ENCODE data around the gene FAR2. TPM values are rescaled to one million over a fixed set of nuclear protein-coding genes. Genes with fewer than 3 reads are reported as not detected.

The FAR2 gene
- total RNA-seq, 1 donor from 2014 or later, result 5.4 TPM

DNA sequence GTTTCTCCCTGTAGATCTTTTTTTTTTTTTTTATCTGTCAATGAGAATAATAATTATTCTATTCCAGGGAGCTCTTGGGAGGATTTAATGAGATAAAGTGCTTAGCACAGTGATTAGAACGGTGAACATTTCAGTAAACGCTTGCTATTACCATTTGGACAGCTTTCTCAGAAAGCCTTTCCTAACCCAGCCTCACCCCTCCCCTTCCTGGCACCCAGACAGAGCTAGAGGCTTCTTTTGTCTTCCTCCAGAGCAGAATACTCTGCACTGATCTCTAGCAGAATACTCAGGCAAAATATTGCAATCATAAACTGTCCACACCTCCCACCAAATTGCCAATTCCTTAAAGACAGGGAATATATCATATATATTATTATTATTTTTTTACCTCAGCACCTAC is 165.3 kb downstream of the FAR2 start:
- peaks cover 11% of the 10 kb centered on the region for H3K4me1 Mint-ChIP-seq (ENCODE audit: low read depth)
- no peaks in the 10 kb centered on the region for H3K36me3 Mint-ChIP-seq (ENCODE audit: low read depth)
- intact Hi-C loops (cut with micrococcal nuclease), result no loop called here
- no peaks in the 10 kb centered on the region for H3K9me3 Mint-ChIP-seq
- H3K4me3 Mint-ChIP-seq, result no peak overlapping the region
- DNase-seq (ENCODE audit: low spot score), result no peak
- H3K27ac Mint-ChIP-seq, result no peak overlapping the region
- peaks cover 3% of the 10 kb centered on the region for H3K27me3 Mint-ChIP-seq (ENCODE audit: insufficient read depth)

DNA sequence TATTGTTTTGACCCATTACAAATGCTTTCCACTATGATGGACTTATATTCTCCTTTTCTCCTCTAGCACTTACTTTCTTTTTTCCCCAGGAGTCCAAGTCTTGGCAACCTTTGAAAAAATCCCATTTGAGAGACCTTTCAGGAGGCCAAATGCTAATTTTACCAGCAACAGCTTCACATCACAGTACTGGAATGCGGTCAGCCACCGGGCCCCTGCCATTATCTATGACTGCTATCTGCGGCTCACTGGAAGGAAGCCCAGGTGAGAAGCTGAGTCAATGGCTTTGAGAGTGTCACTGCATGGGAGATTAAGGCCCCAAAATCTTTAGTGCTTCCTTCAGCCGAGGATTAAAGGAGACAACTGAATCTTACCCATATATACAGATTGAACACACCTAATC is 167.7 kb downstream of the FAR2 start:
- Mint-ChIP-seq H3K4me1 (ENCODE audit: low read depth) (peaks cover 11% of the 10 kb centered on the region), H3K9me3 (no peaks in the 10 kb centered on the region), H3K36me3 (ENCODE audit: low read depth) (no peaks in the 10 kb centered on the region), H3K27me3 (ENCODE audit: insufficient read depth) (peaks cover 3% of the 10 kb centered on the region), H3K27ac (no peak overlapping the region), H3K4me3 (no peak overlapping the region)
- no peak for DNase-seq (ENCODE audit: low spot score)
- intact Hi-C loops (cut with micrococcal nuclease), result loop anchor here (1.0 kb wide), 1 partner anchor 243 kb away; no protein-coding TSS in a partner anchor

DNA sequence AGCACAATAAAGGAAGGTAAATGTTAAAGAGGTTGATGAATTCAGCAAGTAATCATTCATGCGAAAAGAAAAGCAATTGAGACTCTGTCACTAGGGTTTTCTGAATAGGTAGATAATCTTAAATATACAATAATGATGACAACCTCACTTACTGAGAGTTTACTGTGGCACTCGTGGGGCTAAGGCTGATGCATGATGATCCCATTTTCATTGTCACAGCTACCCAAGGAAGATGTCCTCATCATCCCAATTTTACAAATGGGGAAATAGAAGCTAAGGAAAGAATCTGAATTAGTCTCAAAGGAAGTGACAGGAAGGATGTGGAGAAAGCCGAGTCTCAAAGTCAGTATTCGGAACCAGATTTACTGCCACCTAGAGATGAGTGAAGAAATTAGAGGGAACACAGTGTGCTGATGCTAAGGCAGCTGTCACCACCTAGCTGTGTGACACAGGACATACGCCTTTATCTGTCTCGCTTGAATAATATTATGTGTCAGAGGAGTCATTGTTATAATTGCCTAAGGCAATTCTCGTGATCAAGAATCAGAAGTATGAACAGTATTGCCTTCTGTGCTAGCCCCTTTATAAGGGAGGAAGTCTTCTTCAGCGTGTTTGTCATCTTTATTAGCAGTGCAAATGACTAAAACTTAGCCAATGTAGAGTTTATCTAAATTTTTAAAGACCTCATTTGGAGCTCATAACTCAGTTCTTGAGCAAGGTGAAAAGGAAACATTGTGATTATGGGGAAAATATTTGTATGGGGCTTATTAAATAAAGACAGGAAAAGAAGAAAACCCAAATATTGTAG is 168.7 kb downstream of the FAR2 start:
- H3K4me3 Mint-ChIP-seq, result no peak overlapping the region
- DNase-seq (ENCODE audit: low spot score), result peak; percentile 23
- peaks cover 3% of the 10 kb centered on the region for H3K27me3 Mint-ChIP-seq (ENCODE audit: insufficient read depth)
- no peaks in the 10 kb centered on the region for H3K9me3 Mint-ChIP-seq
- no peak overlapping the region for H3K27ac Mint-ChIP-seq
- intact Hi-C loops (cut with micrococcal nuclease), result loop anchor here (1.0 kb wide), 2 partner anchors 229 to 244 kb away; no protein-coding TSS in a partner anchor
- peaks cover 11% of the 10 kb centered on the region for H3K4me1 Mint-ChIP-seq (ENCODE audit: low read depth)
- H3K36me3 Mint-ChIP-seq (ENCODE audit: low read depth), result peaks cover 4% of the 10 kb centered on the region

DNA sequence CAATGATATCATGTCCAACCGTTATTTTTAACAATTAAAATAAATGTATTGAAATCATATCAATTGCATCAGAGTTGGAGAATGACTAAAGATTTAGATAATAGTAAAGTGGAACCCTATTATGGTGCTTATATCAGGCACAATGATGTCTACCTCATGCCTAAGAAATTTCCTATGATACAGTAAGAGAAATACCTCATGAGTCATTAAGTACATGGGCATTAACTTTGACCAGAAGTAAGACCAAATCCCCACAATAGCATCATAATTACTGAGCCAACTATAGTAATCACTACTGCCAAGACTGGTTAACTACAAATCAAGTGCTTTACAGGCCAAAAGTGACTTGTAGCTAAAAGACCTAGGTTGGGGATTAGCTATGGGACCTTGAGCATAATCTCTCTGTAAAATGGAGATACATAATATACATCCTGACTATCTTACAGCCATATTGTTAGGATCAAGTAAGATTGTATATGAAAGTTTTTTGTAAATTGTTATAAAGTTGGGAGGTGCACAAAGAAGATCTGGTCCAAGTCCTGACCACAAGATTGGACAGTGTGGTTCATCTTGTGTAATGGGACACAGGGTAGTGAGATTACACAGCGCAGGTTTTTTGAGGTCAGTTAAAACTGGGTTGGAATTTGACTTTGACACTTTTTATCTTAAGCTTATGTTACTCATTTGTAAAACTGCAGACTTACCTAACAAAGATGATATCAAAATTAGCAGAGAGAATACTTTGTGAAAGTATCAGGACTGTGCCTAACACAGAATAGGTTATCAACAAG is 171.4 kb downstream of the FAR2 start:
- intact Hi-C loops (cut with micrococcal nuclease), result no loop called here
- no peak overlapping the region for H3K4me3 Mint-ChIP-seq

DNA sequence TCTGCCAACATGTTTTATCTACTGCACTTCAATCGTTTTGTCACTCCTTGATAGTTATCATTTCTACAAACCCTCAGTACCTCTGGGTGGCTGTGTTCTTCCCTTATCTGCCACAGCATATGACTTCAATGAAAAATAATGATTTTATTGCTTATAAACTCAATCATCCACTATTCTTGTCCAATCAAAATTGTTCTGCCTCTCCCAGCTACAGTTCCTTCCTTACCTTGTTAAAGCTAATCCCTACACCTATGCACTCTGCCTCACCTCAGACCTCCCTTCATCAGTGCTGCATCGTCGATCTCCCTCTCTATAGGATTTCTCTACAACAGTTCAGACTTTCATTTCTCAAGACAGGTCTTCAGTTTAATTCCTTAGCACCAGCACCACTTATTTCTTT is 173.1 kb downstream of the FAR2 start:
- intact Hi-C loops (cut with micrococcal nuclease), result no loop called here
- no peak for DNase-seq (ENCODE audit: low spot score)
- Mint-ChIP-seq H3K27me3 (ENCODE audit: insufficient read depth) (no peaks in the 10 kb centered on the region), H3K4me1 (ENCODE audit: low read depth) (peaks cover 10% of the 10 kb centered on the region), H3K36me3 (ENCODE audit: low read depth) (peaks cover 20% of the 10 kb centered on the region), H3K27ac (no peak overlapping the region), H3K4me3 (no peak overlapping the region), H3K9me3 (peaks cover 7% of the 10 kb centered on the region)

More for the DNA sequence above, 171.4 kb downstream of the FAR2 start:
- no peak overlapping the region for H3K27ac Mint-ChIP-seq
- peaks cover 17% of the 10 kb centered on the region for H3K36me3 Mint-ChIP-seq (ENCODE audit: low read depth)
- peaks cover 11% of the 10 kb centered on the region for H3K4me1 Mint-ChIP-seq (ENCODE audit: low read depth)
- peaks cover 7% of the 10 kb centered on the region for H3K9me3 Mint-ChIP-seq
- DNase-seq (ENCODE audit: low spot score), result no peak
- peaks cover under 1% of the 10 kb centered on the region for H3K27me3 Mint-ChIP-seq (ENCODE audit: insufficient read depth)

DNA sequence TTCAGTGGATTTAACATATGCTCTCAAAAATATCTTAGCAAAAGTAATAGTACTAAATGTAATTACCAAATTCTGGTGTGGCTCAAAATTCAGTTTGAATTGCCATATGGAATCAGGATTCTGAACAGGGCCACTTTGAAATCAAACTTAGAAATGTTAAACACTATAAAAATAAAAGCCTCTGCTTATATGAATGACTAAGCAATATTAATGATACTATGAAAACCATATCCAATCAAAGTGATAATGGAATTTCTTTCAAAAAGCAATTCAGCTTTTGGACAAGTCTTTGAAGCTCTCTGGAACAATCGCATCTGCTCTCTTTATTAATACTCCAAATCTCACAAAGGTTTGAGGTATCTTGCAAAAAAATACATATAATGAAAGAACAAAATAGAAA is 180.3 kb downstream of the FAR2 start:
- Mint-ChIP-seq H3K4me1 (ENCODE audit: low read depth) (no peaks in the 10 kb centered on the region), H3K4me3 (no peak overlapping the region), H3K9me3 (no peaks in the 10 kb centered on the region), H3K27ac (no peak overlapping the region), H3K36me3 (ENCODE audit: low read depth) (peaks cover 15% of the 10 kb centered on the region), H3K27me3 (ENCODE audit: insufficient read depth) (no peaks in the 10 kb centered on the region)
- intact Hi-C loops (cut with micrococcal nuclease), result no loop called here
- no peak for DNase-seq (ENCODE audit: low spot score)

DNA sequence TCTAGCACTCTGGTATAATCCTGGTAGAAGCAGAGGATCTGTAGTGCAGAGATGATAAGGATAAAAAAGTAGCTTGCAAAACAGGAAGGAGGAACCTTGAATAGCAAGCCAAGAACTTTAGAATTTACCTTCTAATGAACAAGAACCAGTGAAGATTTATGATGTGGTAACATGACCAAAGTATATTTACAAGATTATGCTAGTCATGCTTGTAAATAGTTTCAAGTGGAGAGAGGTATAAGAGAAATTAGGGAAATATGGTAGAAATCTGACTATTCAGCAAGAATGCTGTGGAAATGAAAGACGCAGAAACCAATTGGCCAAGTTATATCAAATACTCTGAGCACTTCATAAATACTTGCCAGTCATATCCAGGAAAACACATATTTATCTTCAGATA is 184.1 kb downstream of the FAR2 start:
- peaks cover 15% of the 10 kb centered on the region for H3K36me3 Mint-ChIP-seq (ENCODE audit: low read depth)
- no peaks in the 10 kb centered on the region for H3K4me1 Mint-ChIP-seq (ENCODE audit: low read depth)
- no peak overlapping the region for H3K4me3 Mint-ChIP-seq
- intact Hi-C loops (cut with micrococcal nuclease), result no loop called here
- H3K27me3 Mint-ChIP-seq (ENCODE audit: insufficient read depth), result no peaks in the 10 kb centered on the region
- H3K9me3 Mint-ChIP-seq, result no peaks in the 10 kb centered on the region
- H3K27ac Mint-ChIP-seq, result no peak overlapping the region
- no peak for DNase-seq (ENCODE audit: low spot score)

DNA sequence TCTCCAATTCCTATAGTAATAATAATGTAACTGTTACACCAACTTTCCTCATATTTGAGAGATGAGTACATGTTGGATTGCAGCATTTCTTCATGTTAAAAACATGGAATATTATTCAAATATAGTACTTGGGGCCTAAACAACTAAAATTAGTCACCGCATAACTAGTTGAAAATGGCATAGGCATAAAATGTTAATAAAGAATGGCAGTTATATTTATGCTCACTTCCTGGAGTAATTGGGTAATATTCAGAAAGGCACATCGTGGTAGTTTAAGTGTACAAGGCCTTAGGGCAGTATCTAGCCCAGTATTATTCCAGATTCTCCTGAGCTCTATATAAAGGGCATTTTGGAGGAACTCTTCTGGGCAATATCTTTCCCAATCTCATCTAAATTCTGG is 185.9 kb downstream of the FAR2 start:
- Mint-ChIP-seq H3K9me3 (no peaks in the 10 kb centered on the region), H3K36me3 (ENCODE audit: low read depth) (peaks cover 19% of the 10 kb centered on the region), H3K4me3 (no peak overlapping the region), H3K4me1 (ENCODE audit: low read depth) (no peaks in the 10 kb centered on the region), H3K27ac (no peak overlapping the region), H3K27me3 (ENCODE audit: insufficient read depth) (no peaks in the 10 kb centered on the region)
- intact Hi-C loops (cut with micrococcal nuclease), result no loop called here
- no peak for DNase-seq (ENCODE audit: low spot score)

DNA sequence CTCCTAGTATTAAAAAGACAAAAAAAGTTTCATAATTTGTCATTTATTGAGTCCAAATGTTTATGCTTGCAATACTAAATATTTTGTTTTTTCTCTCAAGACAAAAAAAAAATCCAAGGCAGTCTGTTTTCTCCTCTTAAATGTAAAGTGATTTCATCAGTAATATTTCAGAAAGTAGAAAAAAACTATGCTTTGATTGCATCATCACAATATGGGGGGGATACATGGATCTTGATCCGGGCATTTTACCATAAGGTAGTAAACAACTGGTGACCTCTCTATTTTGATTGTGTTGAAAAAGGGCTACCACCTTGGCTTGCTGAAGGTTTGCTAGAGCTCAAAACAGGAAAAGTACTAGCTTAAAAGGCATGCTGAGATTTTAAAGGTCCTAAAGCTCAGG is 188.2 kb downstream of the FAR2 start:
- Mint-ChIP-seq H3K4me3 (no peak overlapping the region), H3K9me3 (no peaks in the 10 kb centered on the region), H3K27ac (no peak overlapping the region), H3K36me3 (ENCODE audit: low read depth) (peaks cover 25% of the 10 kb centered on the region), H3K27me3 (ENCODE audit: insufficient read depth) (no peaks in the 10 kb centered on the region), H3K4me1 (ENCODE audit: low read depth) (no peaks in the 10 kb centered on the region)
- no peak for DNase-seq (ENCODE audit: low spot score)
- intact Hi-C loops (cut with micrococcal nuclease), result no loop called here

DNA sequence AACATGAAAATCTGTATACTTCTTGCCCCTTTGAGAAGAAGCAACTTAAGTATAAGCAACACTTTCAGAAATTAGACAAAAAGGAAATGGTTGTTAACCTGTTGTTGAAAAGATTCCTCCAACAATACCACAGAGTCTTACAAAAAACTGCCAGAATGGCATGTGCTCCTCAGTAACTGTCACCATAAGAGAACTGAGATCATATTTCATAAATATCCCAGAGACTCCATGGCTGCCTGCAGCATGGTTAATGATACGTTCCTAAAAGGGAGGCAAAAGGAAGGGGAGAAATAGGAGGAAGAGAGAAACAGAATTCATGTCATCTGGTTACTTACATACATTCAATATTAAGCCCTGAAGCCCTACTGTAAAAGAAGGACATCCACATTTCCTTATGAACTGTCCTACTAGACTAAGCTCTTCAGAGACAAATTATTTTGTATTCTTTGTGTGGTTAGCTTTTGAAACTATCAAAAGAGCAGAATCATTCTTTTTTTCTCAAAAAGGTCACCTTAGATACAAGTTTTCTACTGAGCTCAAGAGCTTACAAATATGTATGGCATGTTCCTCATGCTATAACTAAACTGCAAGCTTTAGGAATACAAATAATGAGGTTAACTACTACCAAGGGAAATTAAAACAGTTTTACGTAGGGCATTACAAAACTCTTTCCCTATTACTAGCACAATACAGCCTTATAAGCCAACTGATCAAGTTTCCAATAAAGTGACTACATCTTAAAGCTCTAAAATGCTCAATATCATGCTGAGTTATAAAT is 194.1 kb downstream of the FAR2 start:
- peaks cover 32% of the 10 kb centered on the region for H3K36me3 Mint-ChIP-seq (ENCODE audit: low read depth)
- intact Hi-C loops (cut with micrococcal nuclease), result no loop called here
- peaks cover 14% of the 10 kb centered on the region for H3K4me1 Mint-ChIP-seq (ENCODE audit: low read depth)
- H3K9me3 Mint-ChIP-seq, result no peaks in the 10 kb centered on the region
- H3K27ac Mint-ChIP-seq, result no peak overlapping the region
- no peak overlapping the region for H3K4me3 Mint-ChIP-seq
- no peak for DNase-seq (ENCODE audit: low spot score)
- H3K27me3 Mint-ChIP-seq (ENCODE audit: insufficient read depth), result no peaks in the 10 kb centered on the region

DNA sequence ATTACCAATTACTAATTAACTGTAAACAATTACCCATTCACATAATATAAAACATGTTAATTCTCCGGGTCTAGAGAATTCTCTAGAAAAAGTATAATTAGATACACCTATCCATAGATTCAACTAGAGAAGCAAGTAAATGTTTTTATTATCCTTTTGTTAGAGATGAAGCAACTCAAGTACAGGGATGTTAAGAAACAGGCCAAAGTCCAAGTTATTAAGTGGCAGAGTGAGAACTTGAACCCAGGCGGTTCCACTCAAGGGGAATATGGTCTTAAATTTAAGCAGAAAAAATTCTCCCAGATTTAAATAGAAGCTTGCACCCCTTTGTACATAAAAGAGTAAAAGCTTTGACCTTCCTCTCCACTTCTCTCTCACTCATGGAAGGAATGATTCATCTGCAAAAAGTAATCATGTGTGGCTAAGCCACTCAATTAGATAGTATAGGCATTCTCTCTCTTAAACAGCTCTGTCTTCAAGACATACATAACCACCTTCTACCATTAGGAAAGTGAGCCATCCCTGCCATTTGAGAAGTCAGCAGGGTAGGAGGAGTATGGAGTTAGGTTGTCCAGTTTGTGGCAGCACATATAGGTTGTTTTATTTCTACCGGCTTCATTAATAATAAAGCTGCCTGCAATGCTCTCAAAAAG is 197.8 kb downstream of the FAR2 start:
- no peak for DNase-seq (ENCODE audit: low spot score)

DNA sequence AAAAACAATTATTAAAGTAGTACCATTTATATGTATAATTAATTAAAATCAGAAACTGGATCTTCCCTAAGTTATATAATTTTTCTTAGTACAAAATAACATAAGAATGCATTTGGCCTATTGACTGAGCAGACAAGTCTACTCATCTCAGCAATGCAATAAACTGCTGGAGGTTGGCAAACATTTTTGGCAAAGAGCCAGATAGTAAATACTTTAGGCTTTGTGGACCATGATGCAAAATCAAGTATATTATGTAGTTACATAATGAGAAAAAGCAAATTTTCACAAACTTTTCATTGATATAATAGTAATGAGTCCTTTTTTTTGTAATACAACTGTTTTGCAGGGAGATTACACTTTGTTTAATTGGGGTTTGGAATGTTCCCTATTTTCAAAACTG is 201.0 kb downstream of the FAR2 start:
- H3K9me3 Mint-ChIP-seq, result no peaks in the 10 kb centered on the region
- intact Hi-C loops (cut with micrococcal nuclease), result no loop called here
- no peak overlapping the region for H3K27ac Mint-ChIP-seq
- peaks cover 6% of the 10 kb centered on the region for H3K4me1 Mint-ChIP-seq (ENCODE audit: low read depth)
- H3K36me3 Mint-ChIP-seq (ENCODE audit: low read depth), result peaks cover 33% of the 10 kb centered on the region
- no peaks in the 10 kb centered on the region for H3K27me3 Mint-ChIP-seq (ENCODE audit: insufficient read depth)
- no peak for DNase-seq (ENCODE audit: low spot score)
- no peak overlapping the region for H3K4me3 Mint-ChIP-seq

More for the DNA sequence above, 197.8 kb downstream of the FAR2 start:
- H3K27ac Mint-ChIP-seq, result no peak overlapping the region
- peaks cover 14% of the 10 kb centered on the region for H3K4me1 Mint-ChIP-seq (ENCODE audit: low read depth)
- intact Hi-C loops (cut with micrococcal nuclease), result loop anchor here (2.0 kb wide), 1 partner anchor 34 kb away; the partner anchor contains the start of gene ERGIC2
- H3K4me3 Mint-ChIP-seq, result no peak overlapping the region
- peaks cover 35% of the 10 kb centered on the region for H3K36me3 Mint-ChIP-seq (ENCODE audit: low read depth)
- no peaks in the 10 kb centered on the region for H3K9me3 Mint-ChIP-seq
- H3K27me3 Mint-ChIP-seq (ENCODE audit: insufficient read depth), result no peaks in the 10 kb centered on the region
